Hepatocyte (in vitro differentiated cells): ENCODE measurements around the gene FA2H.

Source experiments
- EZH2phosphoT487 ChIP-seq: fragments of 200-600 bp; sonication (generic); IDR thresholded peaks from one replicate; pipeline ENCODE4 v1.6.1; 2018; ENCODE audit warnings: antibody characterized with exemption, mild to moderate bottlenecking, low read depth, moderate library complexity; ENCODE audit not compliant: unreplicated experiment, severe bottlenecking
- TF ChIP-seq, protein P1 (sequence below): fragments of 200-600 bp; sonication (generic); IDR thresholded peaks from 2 replicates; pipeline ENCODE4 v1.5.1; 2016; ENCODE audit warnings: antibody characterized with exemption, mild to moderate bottlenecking; ENCODE audit not compliant: poor library complexity

GRCh38 chr16:74713876-74714275 lies 60.7 kb downstream of the FA2H start:
- TF ChIP-seq EZH2phosphoT487, result no peak
- TF ChIP-seq, protein P1, sequence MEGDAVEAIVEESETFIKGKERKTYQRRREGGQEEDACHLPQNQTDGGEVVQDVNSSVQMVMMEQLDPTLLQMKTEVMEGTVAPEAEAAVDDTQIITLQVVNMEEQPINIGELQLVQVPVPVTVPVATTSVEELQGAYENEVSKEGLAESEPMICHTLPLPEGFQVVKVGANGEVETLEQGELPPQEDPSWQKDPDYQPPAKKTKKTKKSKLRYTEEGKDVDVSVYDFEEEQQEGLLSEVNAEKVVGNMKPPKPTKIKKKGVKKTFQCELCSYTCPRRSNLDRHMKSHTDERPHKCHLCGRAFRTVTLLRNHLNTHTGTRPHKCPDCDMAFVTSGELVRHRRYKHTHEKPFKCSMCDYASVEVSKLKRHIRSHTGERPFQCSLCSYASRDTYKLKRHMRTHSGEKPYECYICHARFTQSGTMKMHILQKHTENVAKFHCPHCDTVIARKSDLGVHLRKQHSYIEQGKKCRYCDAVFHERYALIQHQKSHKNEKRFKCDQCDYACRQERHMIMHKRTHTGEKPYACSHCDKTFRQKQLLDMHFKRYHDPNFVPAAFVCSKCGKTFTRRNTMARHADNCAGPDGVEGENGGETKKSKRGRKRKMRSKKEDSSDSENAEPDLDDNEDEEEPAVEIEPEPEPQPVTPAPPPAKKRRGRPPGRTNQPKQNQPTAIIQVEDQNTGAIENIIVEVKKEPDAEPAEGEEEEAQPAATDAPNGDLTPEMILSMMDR, result no peak
